ENCODE data around the gene TRMT10B. TPM values are rescaled to one million over a fixed set of nuclear protein-coding genes. Genes with fewer than 3 reads are reported as not detected.

Gene TRMT10B
- total RNA-seq, 1 experiment from 2014 or later: 6.1 TPM

- ChIA-PET CTCF (no interaction called here), POLR2A (no interaction called here)
- peaks cover 38% of the 10 kb centered on the region for H3K36me3 Mint-ChIP-seq
- no peak overlapping the region for H3K27ac Mint-ChIP-seq
- DNase-seq (ENCODE audit: low spot score) (no peak), ATAC-seq (no peak)
- no peaks in the 10 kb centered on the region for H3K27me3 Mint-ChIP-seq (ENCODE audit: low read depth)
- no peaks in the 10 kb centered on the region for H3K4me1 Mint-ChIP-seq
- no peaks in the 10 kb centered on the region for H3K9me3 Mint-ChIP-seq
- H3K4me3 Mint-ChIP-seq: no peak overlapping the region
- TF ChIP-seq ZNF219 (CRISPR knock-in tag; IDR thresholded peaks at IDR 0.05; ENCODE audit: borderline replicate concordance): no peak
- no peak for TF ChIP-seq ETV6 (CRISPR knock-in tag; IDR thresholded peaks at IDR 0.05)
- no peak for TF ChIP-seq RORB (CRISPR knock-in tag; IDR thresholded peaks at IDR 0.05)
- no peak for TF ChIP-seq ZNF121 (CRISPR knock-in tag; IDR thresholded peaks at IDR 0.05)
- TF ChIP-seq TP53 (CRISPR knock-in tag; IDR thresholded peaks at IDR 0.05): no peak
- no peak for TF ChIP-seq MXD4 (CRISPR knock-in tag; IDR thresholded peaks at IDR 0.05; ENCODE audit: borderline replicate concordance)
- no peak for TF ChIP-seq SOX15 (CRISPR knock-in tag; IDR thresholded peaks at IDR 0.05)
These were observed 21.8 kb downstream of the TRMT10B start for GRCh38 chr9:37775216-37775919.

DNA sequence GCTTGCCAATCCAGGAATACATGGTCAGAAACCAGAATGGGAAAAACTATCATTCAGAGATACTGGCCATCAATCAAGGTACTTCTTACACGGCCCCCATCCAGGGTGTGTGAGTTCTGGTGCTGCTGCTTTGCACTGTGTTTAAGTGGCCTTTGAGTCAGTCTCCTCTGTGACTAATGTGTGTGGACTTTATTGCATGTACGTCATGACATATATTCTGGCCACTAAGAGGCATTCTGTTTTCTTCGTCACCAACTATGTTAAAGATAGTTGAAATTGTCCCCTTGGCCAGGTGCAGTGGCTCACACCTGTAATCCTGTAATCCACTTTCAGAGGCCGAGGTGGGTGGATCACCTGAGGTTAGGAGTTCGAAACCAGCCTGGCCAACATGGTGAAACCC is 22.7 kb downstream of the TRMT10B start:
- Mint-ChIP-seq H3K4me1 (no peaks in the 10 kb centered on the region), H3K4me3 (no peak overlapping the region), H3K27me3 (ENCODE audit: low read depth) (no peaks in the 10 kb centered on the region), H3K27ac (no peak overlapping the region), H3K9me3 (no peaks in the 10 kb centered on the region), H3K36me3 (peaks cover 47% of the 10 kb centered on the region)
- ChIA-PET POLR2A (no interaction called here), CTCF (no interaction called here)
- ATAC-seq: no peak
- no peak for DNase-seq (ENCODE audit: low spot score)
- TF ChIP-seq USF1 (CRISPR knock-in tag; IDR thresholded peaks at IDR 0.05) (no peak), NFATC4 (CRISPR knock-in tag; IDR thresholded peaks at IDR 0.05) (no peak), FOXJ3 (CRISPR knock-in tag; IDR thresholded peaks at IDR 0.05; ENCODE audit: borderline replicate concordance) (no peak), NFE2L1 (CRISPR knock-in tag; IDR thresholded peaks at IDR 0.05) (no peak), ZNF219 (CRISPR knock-in tag; IDR thresholded peaks at IDR 0.05; ENCODE audit: borderline replicate concordance) (no peak), CREM (CRISPR knock-in tag; IDR thresholded peaks at IDR 0.05) (no peak), ZNF121 (CRISPR knock-in tag; IDR thresholded peaks at IDR 0.05) (no peak), PRDM15 (CRISPR knock-in tag; IDR thresholded peaks at IDR 0.05) (no peak), RELA (CRISPR knock-in tag; IDR thresholded peaks at IDR 0.05; ENCODE audit: borderline replicate concordance) (no peak), NR1H2 (CRISPR knock-in tag; IDR thresholded peaks at IDR 0.05) (no peak)
- TF ChIP-seq, protein P1, sequence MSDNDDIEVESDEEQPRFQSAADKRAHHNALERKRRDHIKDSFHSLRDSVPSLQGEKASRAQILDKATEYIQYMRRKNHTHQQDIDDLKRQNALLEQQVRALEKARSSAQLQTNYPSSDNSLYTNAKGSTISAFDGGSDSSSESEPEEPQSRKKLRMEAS (CRISPR knock-in tag; IDR thresholded peaks at IDR 0.05): no peak
- TF ChIP-seq, protein P2, sequence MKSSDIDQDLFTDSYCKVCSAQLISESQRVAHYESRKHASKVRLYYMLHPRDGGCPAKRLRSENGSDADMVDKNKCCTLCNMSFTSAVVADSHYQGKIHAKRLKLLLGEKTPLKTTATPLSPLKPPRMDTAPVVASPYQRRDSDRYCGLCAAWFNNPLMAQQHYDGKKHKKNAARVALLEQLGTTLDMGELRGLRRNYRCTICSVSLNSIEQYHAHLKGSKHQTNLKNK (CRISPR knock-in tag; IDR thresholded peaks at IDR 0.05): no peak
- TF ChIP-seq, protein P3, sequence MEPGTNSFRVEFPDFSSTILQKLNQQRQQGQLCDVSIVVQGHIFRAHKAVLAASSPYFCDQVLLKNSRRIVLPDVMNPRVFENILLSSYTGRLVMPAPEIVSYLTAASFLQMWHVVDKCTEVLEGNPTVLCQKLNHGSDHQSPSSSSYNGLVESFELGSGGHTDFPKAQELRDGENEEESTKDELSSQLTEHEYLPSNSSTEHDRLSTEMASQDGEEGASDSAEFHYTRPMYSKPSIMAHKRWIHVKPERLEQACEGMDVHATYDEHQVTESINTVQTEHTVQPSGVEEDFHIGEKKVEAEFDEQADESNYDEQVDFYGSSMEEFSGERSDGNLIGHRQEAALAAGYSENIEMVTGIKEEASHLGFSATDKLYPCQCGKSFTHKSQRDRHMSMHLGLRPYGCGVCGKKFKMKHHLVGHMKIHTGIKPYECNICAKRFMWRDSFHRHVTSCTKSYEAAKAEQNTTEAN (CRISPR knock-in tag; IDR thresholded peaks at IDR 0.05): no peak
- TF ChIP-seq, protein P4, sequence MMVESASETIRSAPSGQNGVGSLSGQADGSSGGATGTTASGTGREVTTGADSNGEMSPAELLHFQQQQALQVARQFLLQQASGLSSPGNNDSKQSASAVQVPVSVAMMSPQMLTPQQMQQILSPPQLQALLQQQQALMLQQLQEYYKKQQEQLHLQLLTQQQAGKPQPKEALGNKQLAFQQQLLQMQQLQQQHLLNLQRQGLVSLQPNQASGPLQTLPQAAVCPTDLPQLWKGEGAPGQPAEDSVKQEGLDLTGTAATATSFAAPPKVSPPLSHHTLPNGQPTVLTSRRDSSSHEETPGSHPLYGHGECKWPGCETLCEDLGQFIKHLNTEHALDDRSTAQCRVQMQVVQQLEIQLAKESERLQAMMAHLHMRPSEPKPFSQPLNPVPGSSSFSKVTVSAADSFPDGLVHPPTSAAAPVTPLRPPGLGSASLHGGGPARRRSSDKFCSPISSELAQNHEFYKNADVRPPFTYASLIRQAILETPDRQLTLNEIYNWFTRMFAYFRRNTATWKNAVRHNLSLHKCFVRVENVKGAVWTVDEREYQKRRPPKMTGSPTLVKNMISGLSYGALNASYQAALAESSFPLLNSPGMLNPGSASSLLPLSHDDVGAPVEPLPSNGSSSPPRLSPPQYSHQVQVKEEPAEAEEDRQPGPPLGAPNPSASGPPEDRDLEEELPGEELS (CRISPR knock-in tag; IDR thresholded peaks at IDR 0.05): no peak
- TF ChIP-seq, protein P5, sequence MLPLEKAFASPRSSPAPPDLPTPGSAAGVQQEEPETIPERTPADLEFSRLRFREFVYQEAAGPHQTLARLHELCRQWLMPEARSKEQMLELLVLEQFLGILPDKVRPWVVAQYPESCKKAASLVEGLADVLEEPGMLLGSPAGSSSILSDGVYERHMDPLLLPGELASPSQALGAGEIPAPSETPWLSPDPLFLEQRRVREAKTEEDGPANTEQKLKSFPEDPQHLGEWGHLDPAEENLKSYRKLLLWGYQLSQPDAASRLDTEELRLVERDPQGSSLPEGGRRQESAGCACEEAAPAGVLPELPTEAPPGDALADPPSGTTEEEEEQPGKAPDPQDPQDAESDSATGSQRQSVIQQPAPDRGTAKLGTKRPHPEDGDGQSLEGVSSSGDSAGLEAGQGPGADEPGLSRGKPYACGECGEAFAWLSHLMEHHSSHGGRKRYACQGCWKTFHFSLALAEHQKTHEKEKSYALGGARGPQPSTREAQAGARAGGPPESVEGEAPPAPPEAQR (CRISPR knock-in tag; IDR thresholded peaks at IDR 0.05): no peak
- TF ChIP-seq, protein P6, sequence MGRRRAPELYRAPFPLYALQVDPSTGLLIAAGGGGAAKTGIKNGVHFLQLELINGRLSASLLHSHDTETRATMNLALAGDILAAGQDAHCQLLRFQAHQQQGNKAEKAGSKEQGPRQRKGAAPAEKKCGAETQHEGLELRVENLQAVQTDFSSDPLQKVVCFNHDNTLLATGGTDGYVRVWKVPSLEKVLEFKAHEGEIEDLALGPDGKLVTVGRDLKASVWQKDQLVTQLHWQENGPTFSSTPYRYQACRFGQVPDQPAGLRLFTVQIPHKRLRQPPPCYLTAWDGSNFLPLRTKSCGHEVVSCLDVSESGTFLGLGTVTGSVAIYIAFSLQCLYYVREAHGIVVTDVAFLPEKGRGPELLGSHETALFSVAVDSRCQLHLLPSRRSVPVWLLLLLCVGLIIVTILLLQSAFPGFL (CRISPR knock-in tag; IDR thresholded peaks at IDR 0.05; ENCODE audit: borderline replicate concordance): no peak
- TF ChIP-seq, protein P7, sequence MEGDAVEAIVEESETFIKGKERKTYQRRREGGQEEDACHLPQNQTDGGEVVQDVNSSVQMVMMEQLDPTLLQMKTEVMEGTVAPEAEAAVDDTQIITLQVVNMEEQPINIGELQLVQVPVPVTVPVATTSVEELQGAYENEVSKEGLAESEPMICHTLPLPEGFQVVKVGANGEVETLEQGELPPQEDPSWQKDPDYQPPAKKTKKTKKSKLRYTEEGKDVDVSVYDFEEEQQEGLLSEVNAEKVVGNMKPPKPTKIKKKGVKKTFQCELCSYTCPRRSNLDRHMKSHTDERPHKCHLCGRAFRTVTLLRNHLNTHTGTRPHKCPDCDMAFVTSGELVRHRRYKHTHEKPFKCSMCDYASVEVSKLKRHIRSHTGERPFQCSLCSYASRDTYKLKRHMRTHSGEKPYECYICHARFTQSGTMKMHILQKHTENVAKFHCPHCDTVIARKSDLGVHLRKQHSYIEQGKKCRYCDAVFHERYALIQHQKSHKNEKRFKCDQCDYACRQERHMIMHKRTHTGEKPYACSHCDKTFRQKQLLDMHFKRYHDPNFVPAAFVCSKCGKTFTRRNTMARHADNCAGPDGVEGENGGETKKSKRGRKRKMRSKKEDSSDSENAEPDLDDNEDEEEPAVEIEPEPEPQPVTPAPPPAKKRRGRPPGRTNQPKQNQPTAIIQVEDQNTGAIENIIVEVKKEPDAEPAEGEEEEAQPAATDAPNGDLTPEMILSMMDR (IDR thresholded peaks at IDR 0.05): no peak

All from WTC11 (cell line).